Trophoblast cell (in vitro differentiated cells and primary cell): ENCODE results near the gene UBR4.

Source experiments
- DNase-seq, 2 donors: peaks; one replicate each; pipeline ENCODE4 v3.0.0-alpha.2; 2016
- H2AFZ ChIP-seq: 2 replicates; pipeline ENCODE4 v1.6.1; 2013; ENCODE audit warnings: low read length, moderate library complexity, mild to moderate bottlenecking; ENCODE audit not compliant: insufficient read depth, poor library complexity
- H2AK5ac ChIP-seq: 2 replicates; pipeline ENCODE4 v1.6.1; 2013; ENCODE audit warnings: mild to moderate bottlenecking, low read length
- H2BK120ac ChIP-seq: 2 replicates; pipeline ENCODE4 v1.6.1; 2013; ENCODE audit warnings: low read length, mild to moderate bottlenecking, moderate library complexity; ENCODE audit not compliant: insufficient read depth, poor library complexity
- H2BK12ac ChIP-seq: 2 replicates; pipeline ENCODE4 v1.6.1; 2013; ENCODE audit warnings: mild to moderate bottlenecking, low read length, moderate library complexity
- H2BK5ac ChIP-seq: 2 replicates; pipeline ENCODE4 v1.6.1; 2013; ENCODE audit warnings: low read length, low read depth, moderate library complexity, mild to moderate bottlenecking; ENCODE audit not compliant: poor library complexity
- H3K14ac ChIP-seq: 2 replicates; pipeline ENCODE4 v1.6.1; 2013; ENCODE audit warnings: mild to moderate bottlenecking, low read length
- H3K18ac ChIP-seq: 2 replicates; pipeline ENCODE4 v1.6.1; 2013; ENCODE audit warnings: mild to moderate bottlenecking, low read length
- H3K23ac ChIP-seq: 2 replicates; pipeline ENCODE4 v1.6.1; 2013; ENCODE audit warnings: low read length
- H3K27ac ChIP-seq: 2 replicates; pipeline ENCODE4 v1.5.1; 2013; ENCODE audit warnings: low read depth, mild to moderate bottlenecking, inconsistent platforms, low read length, moderate library complexity
- H3K27me3 ChIP-seq: 2 replicates; pipeline ENCODE4 v1.6.1; 2013; ENCODE audit warnings: inconsistent platforms, mild to moderate bottlenecking, low read length, moderate library complexity; ENCODE audit not compliant: insufficient read depth
- H3K36me3 ChIP-seq, 2 experiments: 1 replicate in 1 of 2; 2 replicates in 1 of 2; pipeline ENCODE4 v1.6.1; 2013; ENCODE audit warnings: low read length in 2 of 2, mild to moderate bottlenecking in 2 of 2, moderate library complexity in 1 of 2; ENCODE audit not compliant: insufficient read depth in 2 of 2, control insufficient read depth in 1 of 2
- H3K4ac ChIP-seq: 2 replicates; pipeline ENCODE4 v1.6.1; 2013; ENCODE audit warnings: low read depth, mild to moderate bottlenecking, low read length, moderate library complexity
- H3K4me1 ChIP-seq, 2 experiments: 1 replicate in 1 of 2; 2 replicates in 1 of 2; pipeline ENCODE4 v1.6.1; 2013; ENCODE audit warnings: low read length in 2 of 2, mild to moderate bottlenecking in 2 of 2, moderate library complexity in 1 of 2; ENCODE audit not compliant: insufficient read depth in 2 of 2, control insufficient read depth in 1 of 2
- H3K4me2 ChIP-seq: 2 replicates; pipeline ENCODE4 v1.6.1; 2013; ENCODE audit warnings: inconsistent platforms, mild to moderate bottlenecking, low read length, moderate library complexity
- H3K4me3 ChIP-seq: 2 replicates; pipeline ENCODE4 v1.5.1; 2013; ENCODE audit warnings: mild to moderate bottlenecking, low read depth, low read length, inconsistent platforms
- H3K79me1 ChIP-seq: one replicate; pipeline ENCODE4 v1.6.1; 2013; ENCODE audit warnings: low read length
- H3K79me2 ChIP-seq: 2 replicates; pipeline ENCODE4 v1.6.1; 2013; ENCODE audit warnings: low read length, mild to moderate bottlenecking; ENCODE audit not compliant: control insufficient read depth, insufficient read depth, poor library complexity
- H3K9ac ChIP-seq: 2 replicates; pipeline ENCODE4 v1.6.1; 2013; ENCODE audit warnings: mild to moderate bottlenecking, low read length
- H3K9me3 ChIP-seq: 2 replicates; pipeline ENCODE4 v1.6.1; 2013; ENCODE audit warnings: low read depth, mild to moderate bottlenecking, control low read depth, inconsistent platforms, low read length; ENCODE audit not compliant: insufficient read depth
- H4K12ac ChIP-seq: 2 replicates; pipeline ENCODE4 v1.6.1; 2013; ENCODE audit warnings: low read depth, mild to moderate bottlenecking, low read length, moderate library complexity
- H4K8ac ChIP-seq: 2 replicates; pipeline ENCODE4 v1.6.1; 2013; ENCODE audit warnings: low read depth, mild to moderate bottlenecking, low read length, moderate library complexity
- H4K91ac ChIP-seq: one replicate; pipeline ENCODE4 v1.6.1; 2013; ENCODE audit warnings: low read depth, mild to moderate bottlenecking, low read length, moderate library complexity
- WGBS: extraction: QIAGEN DNeasy Blood & Tissue Kit; methylation state at CpG from one replicate; pipeline ENCODE4 v1.1.7; 2013; ENCODE audit warnings: missing lambda C conversion rate; ENCODE audit not compliant: insufficient read length, insufficient coverage; ENCODE audit errors: extremely low coverage; 5-methylcytosine and 5-hydroxymethylcytosine counted together

Gene UBR4

GRCh38 chr1:19080721-19081120, 129.3 kb downstream of the UBR4 start:
- Histone ChIP-seq H3K79me2 (no peaks in the 10 kb centered on the region), H2AFZ (no peak overlapping the region), H3K27me3 (no peaks in the 10 kb centered on the region), H2BK12ac (no peak overlapping the region), H2BK5ac (no peak overlapping the region), H3K27ac (no peak overlapping the region), H3K4me3 (no peak overlapping the region), H3K14ac (no peak overlapping the region), H3K4me2 (no peak overlapping the region), H3K79me1 (no peaks in the 10 kb centered on the region), H3K18ac (no peak overlapping the region), H3K4ac (no peak overlapping the region), H3K4me1 (no peaks in the 10 kb centered on the region), H2AK5ac (no peak overlapping the region), H4K91ac (no peak overlapping the region), H4K12ac (no peak overlapping the region), H3K23ac (no peak overlapping the region), H3K36me3 (peaks cover 75 to 95% of the 10 kb centered on the region in 2 experiments), H3K9me3 (no peaks in the 10 kb centered on the region), H2BK120ac (no peak overlapping the region), H3K9ac (no peak overlapping the region), H4K8ac (no peak overlapping the region)
- no peak for DNase-seq
- WGBS: 100% methylated on average over 2 of the region's 3 CpGs

GRCh38 chr1:19079541-19080472, 130.3 kb downstream of the UBR4 start:
- no peak overlapping the region for H2AFZ ChIP-seq
- no peak overlapping the region for H3K14ac ChIP-seq
- no peaks in the 10 kb centered on the region for H3K27me3 ChIP-seq
- H3K23ac ChIP-seq: no peak overlapping the region
- peaks cover 77 to 96% of the 10 kb centered on the region in 2 experiments for H3K36me3 ChIP-seq
- no peak overlapping the region for H3K9ac ChIP-seq
- H3K4me3 ChIP-seq: no peak overlapping the region
- no peaks in the 10 kb centered on the region for H3K4me1 ChIP-seq
- no peak overlapping the region for H2AK5ac ChIP-seq
- H3K18ac ChIP-seq: no peak overlapping the region
- no peak overlapping the region for H3K4ac ChIP-seq
- H3K9me3 ChIP-seq: no peaks in the 10 kb centered on the region
- no CpG with 5 or more reads among the region's 16 CpGs for WGBS
- H3K27ac ChIP-seq: no peak overlapping the region
- H4K12ac ChIP-seq: no peak overlapping the region
- H3K4me2 ChIP-seq: no peak overlapping the region
- no peak for DNase-seq
- no peaks in the 10 kb centered on the region for H3K79me1 ChIP-seq
- no peak overlapping the region for H2BK120ac ChIP-seq
- H2BK12ac ChIP-seq: no peak overlapping the region
- no peak overlapping the region for H4K8ac ChIP-seq
- H3K79me2 ChIP-seq: no peaks in the 10 kb centered on the region
- no peak overlapping the region for H4K91ac ChIP-seq
- H2BK5ac ChIP-seq: no peak overlapping the region

GRCh38 chr1:19078536-19078935, 131.5 kb downstream of the UBR4 start:
- no peak overlapping the region for H3K9ac ChIP-seq
- DNase-seq: no peak
- no peak overlapping the region for H2AK5ac ChIP-seq
- no peaks in the 10 kb centered on the region for H3K27me3 ChIP-seq
- H3K4me1 ChIP-seq: no peaks in the 10 kb centered on the region
- no peak overlapping the region for H3K23ac ChIP-seq
- no peak overlapping the region for H3K4me2 ChIP-seq
- WGBS: no CpG with 5 or more reads among the region's 4 CpGs
- H4K8ac ChIP-seq: no peak overlapping the region
- H2BK5ac ChIP-seq: no peak overlapping the region
- H2BK120ac ChIP-seq: no peak overlapping the region
- no peak overlapping the region for H2AFZ ChIP-seq
- H3K4me3 ChIP-seq: no peak overlapping the region
- H3K14ac ChIP-seq: no peak overlapping the region
- no peak overlapping the region for H3K18ac ChIP-seq
- no peak overlapping the region for H4K91ac ChIP-seq
- no peaks in the 10 kb centered on the region for H3K79me2 ChIP-seq
- H4K12ac ChIP-seq: no peak overlapping the region
- H2BK12ac ChIP-seq: no peak overlapping the region
- H3K27ac ChIP-seq: no peak overlapping the region
- H3K36me3 ChIP-seq: peaks cover 78 to 96% of the 10 kb centered on the region in 2 experiments
- no peak overlapping the region for H3K4ac ChIP-seq
- H3K79me1 ChIP-seq: no peaks in the 10 kb centered on the region
- H3K9me3 ChIP-seq: no peaks in the 10 kb centered on the region

- Histone ChIP-seq H3K4ac (no peak overlapping the region), H3K27ac (no peak overlapping the region)
Observed at GRCh38 chr1:19076841-19077616, 133.0 kb downstream of the UBR4 start.

More at GRCh38 chr1:19076841-19077616, 133.0 kb downstream of the UBR4 start:
- H3K18ac ChIP-seq: no peak overlapping the region
- no peak overlapping the region for H4K8ac ChIP-seq
- no peak overlapping the region for H2AFZ ChIP-seq
- no peak for DNase-seq
- H3K79me2 ChIP-seq: no peaks in the 10 kb centered on the region
- no peaks in the 10 kb centered on the region for H3K27me3 ChIP-seq
- no peak overlapping the region for H2BK12ac ChIP-seq
- H3K36me3 ChIP-seq: peaks cover 77 to 91% of the 10 kb centered on the region in 2 experiments
- no peak overlapping the region for H3K14ac ChIP-seq
- no peak overlapping the region for H2BK120ac ChIP-seq
- no peaks in the 10 kb centered on the region for H3K79me1 ChIP-seq
- WGBS: no CpG with 5 or more reads among the region's 20 CpGs
- no peak overlapping the region for H2BK5ac ChIP-seq
- no peak overlapping the region for H3K4me2 ChIP-seq
- no peaks in the 10 kb centered on the region for H3K4me1 ChIP-seq
- no peak overlapping the region for H3K4me3 ChIP-seq
- no peak overlapping the region for H2AK5ac ChIP-seq
- H4K91ac ChIP-seq: no peak overlapping the region
- H3K9me3 ChIP-seq: no peaks in the 10 kb centered on the region
- H4K12ac ChIP-seq: no peak overlapping the region
- no peak overlapping the region for H3K9ac ChIP-seq
- no peak overlapping the region for H3K23ac ChIP-seq
